ENCODE measurements around the gene GRIK2.

- TF ChIP-seq POLR2AphosphoS5 (IDR thresholded peaks at IDR 0.05; ENCODE audit: low read depth, low read length) (no peak), TAF1 (IDR thresholded peaks at IDR 0.05; ENCODE audit: borderline replicate concordance, insufficient read depth, low read length) (no peak), REST (IDR thresholded peaks at IDR 0.05; ENCODE audit: insufficient read depth in 1 of 2, low read depth in 2 of 2, low read length in 2 of 2) (no peak), SIN3A (IDR thresholded peaks at IDR 0.05; ENCODE audit: borderline replicate concordance, insufficient read depth, low read length) (no peak), FOXP2 (optimal IDR thresholded peaks at IDR 0.05; ENCODE audit: borderline replicate concordance, extremely low read depth, extremely low read length, insufficient read depth) (no peak)
Measured at GRCh38 chr6:101851911-101852310, 458.4 kb downstream of the GRIK2 start.

All from PFSK-1 (cell line).